HG03064 (cell line): ENCODE results near the gene STAG1.

Experiments
- ATAC-seq: cut with Tn5 transposase; IDR thresholded peaks from one replicate; pipeline ENCODE4 v1.9.1; 2021; ENCODE audit warnings: low read depth; ENCODE audit not compliant: unreplicated experiment

STAG1 gene

DNA sequence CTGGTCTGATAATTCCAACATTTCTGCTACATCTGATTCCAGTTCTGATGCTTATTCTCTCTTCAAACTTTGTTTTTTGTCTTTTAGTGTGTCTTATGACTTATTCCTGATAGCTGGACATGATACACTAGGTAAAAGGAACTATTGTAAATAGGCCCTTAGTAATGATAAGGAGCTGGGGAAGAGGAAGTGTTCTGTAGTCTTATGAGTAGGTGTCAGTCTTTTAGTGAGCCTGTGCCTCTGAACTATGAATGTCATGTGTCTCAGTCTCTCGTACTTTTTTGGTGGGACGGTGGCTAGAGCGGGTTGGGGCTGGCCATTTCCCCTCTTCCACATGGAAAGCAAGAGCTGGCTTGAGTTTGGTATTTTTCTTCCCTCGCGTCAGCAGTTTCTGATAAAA, 460.9 kb downstream of the STAG1 start:
- no peak for ATAC-seq
